HG03108 (cell line): Measurements from ENCODE around the gene IKZF5.
A peak's percentile ranks its signal among the peaks of the same experiment; 100 is the strongest.

ENCODE experiments used
- ATAC-seq: cut with Tn5 transposase; IDR thresholded peaks from one replicate; pipeline ENCODE4 v1.9.1; 2021; ENCODE audit warnings: moderate library complexity; ENCODE audit not compliant: unreplicated experiment

Gene IKZF5

GRCh38 chr10:123008355-123009104, at the start of gene IKZF5, which contains the start of gene ACADSB:
Gene IKZF5, minus strand, starts transcription at chr10:123008795. Its CDS starts 10,170 bp downstream, at chr10:122998625.
Gene ACADSB, plus strand, starts transcription at chr10:123009006. Its CDS starts 24 bp downstream, at chr10:123009030.
- peak; percentile 86 for ATAC-seq

- ATAC-seq = no peak
Observed at GRCh38 chr10:123057968-123058367, 49.4 kb upstream of the IKZF5 start.

GRCh38 chr10:123045961-123046731, 37.6 kb upstream of the IKZF5 start:
- peak; percentile 48 for ATAC-seq

- no peak for ATAC-seq
Observed at GRCh38 chr10:123044391-123044790, 35.8 kb upstream of the IKZF5 start.

GRCh38 chr10:123043409-123043925, 34.9 kb upstream of the IKZF5 start:
- no peak for ATAC-seq

GRCh38 chr10:123042708-123043408, 34.3 kb upstream of the IKZF5 start:
- ATAC-seq = no peak

GRCh38 chr10:123039632-123039930, 31.0 kb upstream of the IKZF5 start:
- no peak for ATAC-seq

GRCh38 chr10:123038782-123039631, 30.4 kb upstream of the IKZF5 start:
- ATAC-seq = no peak

GRCh38 chr10:123035467-123036086, 27.0 kb upstream of the IKZF5 start:
- ATAC-seq = no peak

GRCh38 chr10:123034332-123034731, 25.7 kb upstream of the IKZF5 start:
- no peak for ATAC-seq

GRCh38 chr10:123031124-123031523, 22.5 kb upstream of the IKZF5 start:
- ATAC-seq = no peak

GRCh38 chr10:123027861-123028260, 19.3 kb upstream of the IKZF5 start:
- no peak for ATAC-seq

GRCh38 chr10:123026302-123026701, 17.7 kb upstream of the IKZF5 start:
- no peak for ATAC-seq

GRCh38 chr10:123024540-123024939, 15.9 kb upstream of the IKZF5 start:
- ATAC-seq = no peak

GRCh38 chr10:123021517-123021916, 12.9 kb upstream of the IKZF5 start:
- no peak for ATAC-seq

GRCh38 chr10:123019941-123020703, 11.5 kb upstream of the IKZF5 start:
- no peak for ATAC-seq

GRCh38 chr10:123019264-123019663, 10.7 kb upstream of the IKZF5 start:
- ATAC-seq = no peak

- ATAC-seq = no peak
Observed at GRCh38 chr10:123018531-123018930, 9.9 kb upstream of the IKZF5 start.

- ATAC-seq = no peak
Observed at GRCh38 chr10:123017421-123018165, 9.0 kb upstream of the IKZF5 start.
